Measurements from ENCODE around the gene MRGPRG. TPM values are rescaled to one million over a fixed set of nuclear protein-coding genes. Genes with fewer than 3 reads are reported as not detected.

Gene MRGPRG
- total RNA-seq, 1 experiment from 2014 or later, result not detected

DNA sequence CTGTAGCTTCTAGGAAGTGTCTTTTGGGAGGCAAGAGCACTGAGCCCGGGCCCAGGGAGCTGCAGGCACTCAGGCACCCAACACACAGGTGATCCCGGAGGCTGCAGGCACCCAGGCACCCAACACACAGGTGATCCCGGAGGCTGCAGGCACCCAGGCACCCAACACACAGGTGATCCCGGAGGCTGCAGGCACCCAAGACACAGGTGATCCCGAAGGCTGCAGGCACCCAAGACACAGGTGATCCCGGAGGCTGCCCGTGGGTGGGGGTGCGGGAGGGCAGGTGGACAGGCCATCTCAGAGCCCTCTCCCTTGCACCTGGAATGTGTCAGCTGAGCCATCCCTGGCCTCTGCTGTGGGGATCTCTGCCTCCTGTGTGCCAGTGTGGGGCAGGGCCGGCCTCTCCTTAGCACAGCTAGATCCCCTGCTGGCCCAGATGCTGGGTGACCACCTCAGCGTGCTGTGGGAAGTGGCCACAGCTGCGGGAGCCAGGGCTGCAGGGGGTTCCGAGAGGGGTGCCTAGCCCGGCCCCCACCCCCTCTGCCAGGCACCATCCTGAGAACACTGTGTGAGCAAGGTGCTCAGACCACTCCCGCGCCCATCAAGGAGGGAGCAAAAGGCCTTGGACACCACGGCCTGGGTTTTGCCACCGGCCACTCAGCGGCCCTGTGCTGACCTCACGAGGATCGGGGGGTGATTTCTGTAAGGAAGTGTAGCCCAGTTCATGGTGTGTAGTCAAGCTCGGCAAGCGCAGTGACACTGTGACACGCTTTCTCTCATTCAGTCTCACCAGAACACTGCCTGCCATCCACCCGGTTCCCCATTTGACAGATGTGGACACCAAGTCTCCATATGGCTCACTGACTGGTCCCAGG is 14.2 kb downstream of the MRGPRG start:
- BruUV-seq (replicated peaks), result no TSS peak
- Histone ChIP-seq H3K27me3 (ENCODE audit: control insufficient read depth, insufficient read depth, low read length) (peaks cover 15% of the 10 kb centered on the region), H3K27ac (ENCODE audit: low read length) (no peak overlapping the region), H3K36me3 (ENCODE audit: control insufficient read depth, insufficient read depth, low read length) (no peaks in the 10 kb centered on the region), H3K9me3 (ENCODE audit: control insufficient read depth, insufficient read depth, low read depth, low read length) (no peaks in the 10 kb centered on the region), H3K4me1 (ENCODE audit: control insufficient read depth, insufficient read depth, low read length) (peaks cover 5% of the 10 kb centered on the region; the same call in 1 of the 2 replicates), H3K4me3 (ENCODE audit: low read depth in 2 of 2, low read length in 2 of 2) (no peak overlapping the region)
- ATAC-seq (no peak), DNase-seq (ENCODE audit: low read depth, low spot score) (no peak)
- in situ Hi-C loops (cut with HindIII; ENCODE audit: low pct_unique_long_range_greater_than_20kb, low sequenced_read_pairs) (no loop called here), intact Hi-C loops (cut with micrococcal nuclease; ENCODE audit: unreplicated experiment) (no loop called here)
- POLR2A ChIA-PET, result no interaction called here
- TF ChIP-seq SIN3A (IDR thresholded peaks at IDR 0.05; ENCODE audit: borderline replicate concordance, insufficient read depth, low read depth, low read length), result no peak
- no peak for TF ChIP-seq CTCF (IDR thresholded peaks at IDR 0.05)
- no peak for TF ChIP-seq REST (IDR thresholded peaks at IDR 0.05; ENCODE audit: insufficient read depth in 1 of 2, low read depth in 2 of 2, low read length in 1 of 2)
- CTCF ChIA-PET, result interaction anchor here (0.6 kb wide), 1 partner anchor 92 kb away, joined by 4 read pairs; no protein-coding TSS in a partner anchor

DNA sequence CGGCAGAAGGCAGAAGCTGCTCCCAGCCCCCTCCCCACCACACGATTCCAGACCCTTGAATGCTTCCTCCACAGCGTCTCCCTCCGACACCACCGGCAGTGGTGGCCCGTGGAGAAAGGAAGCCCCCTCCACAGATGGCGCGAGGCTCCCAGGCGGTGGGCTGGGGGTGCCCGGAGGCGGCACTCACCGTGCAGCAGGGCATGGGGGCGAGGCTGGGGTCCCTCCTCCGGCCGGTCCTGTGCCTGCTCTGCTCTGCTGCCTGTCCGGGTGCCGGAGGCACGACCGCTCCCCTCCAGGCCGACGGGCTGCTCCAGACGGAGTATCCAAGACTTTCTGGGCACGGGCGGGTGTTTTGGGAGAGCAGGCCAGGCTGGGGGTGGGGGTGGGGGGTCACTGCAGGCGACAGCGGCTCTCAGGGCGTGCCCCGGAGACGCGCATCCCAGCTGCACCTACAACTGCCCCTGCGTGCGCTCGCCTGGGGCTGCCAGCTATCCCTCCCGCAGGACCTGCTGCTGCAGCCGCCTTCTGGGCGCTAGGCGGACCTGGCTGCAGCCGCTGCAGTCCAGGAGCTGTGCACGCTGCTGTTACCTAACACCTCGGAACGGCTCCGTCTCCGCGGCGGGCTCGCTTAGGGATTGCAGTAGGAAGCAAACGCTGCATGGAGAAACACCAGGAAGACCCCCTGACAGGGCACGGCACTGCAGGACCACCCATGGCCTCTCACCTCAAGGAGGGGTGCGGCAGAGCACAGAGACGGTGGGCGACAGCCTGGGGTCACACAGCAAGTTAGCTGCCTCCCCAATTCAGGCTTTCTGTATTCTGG is 15.2 kb downstream of the MRGPRG start:
- TF ChIP-seq SIN3A (IDR thresholded peaks at IDR 0.05; ENCODE audit: borderline replicate concordance, insufficient read depth, low read depth, low read length) (no peak), TCF7L2 (IDR thresholded peaks at IDR 0.05; ENCODE audit: low read depth, low read length) (no peak), REST (IDR thresholded peaks at IDR 0.05; ENCODE audit: insufficient read depth in 1 of 2, low read depth in 2 of 2, low read length in 1 of 2) (no peak), CTCF (IDR thresholded peaks at IDR 0.05) (no peak), POLR2AphosphoS5 (IDR thresholded peaks at IDR 0.05; ENCODE audit: low read depth, low read length) (no peak)
- H3K4me3 ChIP-seq (ENCODE audit: low read depth in 2 of 2, low read length in 2 of 2), result no peak overlapping the region
- H3K4me1 ChIP-seq (ENCODE audit: control insufficient read depth, insufficient read depth, low read length), result peaks cover 5% of the 10 kb centered on the region; the same call in 1 of the 2 replicates
- H3K9me3 ChIP-seq (ENCODE audit: control insufficient read depth, insufficient read depth, low read depth, low read length), result no peaks in the 10 kb centered on the region
- POLR2A ChIA-PET, result no interaction called here
- intact Hi-C loops (cut with micrococcal nuclease; ENCODE audit: unreplicated experiment) (no loop called here), in situ Hi-C loops (cut with HindIII; ENCODE audit: low pct_unique_long_range_greater_than_20kb, low sequenced_read_pairs) (no loop called here)
- H3K36me3 ChIP-seq (ENCODE audit: control insufficient read depth, insufficient read depth, low read length), result no peaks in the 10 kb centered on the region
- no peak overlapping the region for H3K27ac ChIP-seq (ENCODE audit: low read length)
- no peak for DNase-seq (ENCODE audit: low read depth, low spot score)
- BruUV-seq (replicated peaks), result no TSS peak
- CTCF ChIA-PET, result no interaction called here
- ATAC-seq, result peak; percentile 72
- H3K27me3 ChIP-seq (ENCODE audit: control insufficient read depth, insufficient read depth, low read length), result peaks cover 15% of the 10 kb centered on the region

Measured in Panc1 (cell line).